Measurements from ENCODE around the gene SOWAHC. TPM values are rescaled to one million over a fixed set of nuclear protein-coding genes. Genes with fewer than 3 reads are reported as not detected.

Gene SOWAHC
- total RNA-seq, 1 experiment from 2014 or later = 18.6 TPM

DNA sequence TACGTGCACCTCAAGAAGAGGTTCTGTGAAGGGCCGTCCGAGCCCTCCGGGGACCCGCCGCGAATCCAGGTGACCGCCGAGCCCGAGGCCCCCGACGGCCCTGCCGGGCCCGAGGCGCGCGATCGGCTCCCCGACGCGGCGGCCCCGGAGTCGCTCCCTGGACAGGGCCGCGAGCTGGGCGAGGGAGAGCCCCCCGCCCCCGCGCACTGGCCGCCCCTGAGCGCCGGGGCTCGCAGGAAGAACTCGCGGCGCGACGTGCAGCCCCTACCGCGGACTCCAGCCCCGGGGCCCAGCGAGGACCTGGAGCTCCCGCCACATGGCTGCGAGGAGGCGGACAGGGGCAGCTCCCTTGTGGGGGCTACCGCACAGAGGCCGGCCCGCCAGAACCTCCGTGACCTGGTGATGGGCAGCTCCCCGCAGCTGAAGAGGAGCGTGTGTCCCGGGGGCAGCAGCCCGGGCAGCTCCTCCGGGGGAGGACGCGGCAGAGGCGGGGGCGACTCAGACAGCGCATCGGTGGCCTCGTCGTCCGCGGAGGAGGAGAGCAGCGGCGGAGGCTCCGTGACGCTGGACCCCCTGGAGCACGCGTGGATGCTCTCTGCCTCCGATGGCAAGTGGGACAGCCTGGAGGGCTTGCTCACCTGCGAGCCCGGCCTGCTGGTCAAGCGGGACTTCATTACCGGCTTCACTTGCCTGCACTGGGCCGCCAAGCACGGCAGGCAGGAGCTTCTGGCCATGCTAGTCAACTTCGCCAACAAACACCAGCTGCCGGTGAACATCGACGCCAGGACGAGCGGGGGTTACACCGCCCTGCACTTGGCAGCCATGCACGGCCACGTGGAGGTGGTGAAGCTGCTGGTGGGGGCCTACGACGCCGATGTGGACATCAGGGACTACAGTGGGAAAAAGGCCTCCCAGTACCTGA lies 812 bp downstream of the SOWAHC start (continued):
- TF ChIP-seq CBFB (CRISPR knock-in tag; IDR thresholded peaks at IDR 0.05; ENCODE audit: low read depth) = no peak
- TF ChIP-seq GRHL2 (CRISPR knock-in tag; IDR thresholded peaks at IDR 0.05; ENCODE audit: insufficient replicate concordance, severe bottlenecking) = no peak
- TF ChIP-seq FOXJ3 (CRISPR knock-in tag; IDR thresholded peaks at IDR 0.05; ENCODE audit: borderline replicate concordance) = no peak
- peak; percentile 81; the same call in 1 of the 2 replicates for TF ChIP-seq SMAD3 (CRISPR knock-in tag; IDR thresholded peaks at IDR 0.05; ENCODE audit: borderline replicate concordance)
- 0 out of 2 replicates have a peak, but pooled peaks have one; percentile 33 for TF ChIP-seq RELA (CRISPR knock-in tag; IDR thresholded peaks at IDR 0.05; ENCODE audit: borderline replicate concordance)
- no peak for TF ChIP-seq ZNF396 (CRISPR knock-in tag; IDR thresholded peaks at IDR 0.05; ENCODE audit: borderline replicate concordance)
- TF ChIP-seq, protein P1, sequence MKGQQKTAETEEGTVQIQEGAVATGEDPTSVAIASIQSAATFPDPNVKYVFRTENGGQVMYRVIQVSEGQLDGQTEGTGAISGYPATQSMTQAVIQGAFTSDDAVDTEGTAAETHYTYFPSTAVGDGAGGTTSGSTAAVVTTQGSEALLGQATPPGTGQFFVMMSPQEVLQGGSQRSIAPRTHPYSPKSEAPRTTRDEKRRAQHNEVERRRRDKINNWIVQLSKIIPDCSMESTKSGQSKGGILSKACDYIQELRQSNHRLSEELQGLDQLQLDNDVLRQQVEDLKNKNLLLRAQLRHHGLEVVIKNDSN (CRISPR knock-in tag; IDR thresholded peaks at IDR 0.05) = peak; percentile 72; the same call in 1 of the 2 replicates
- TF ChIP-seq CREB1 (CRISPR knock-in tag; IDR thresholded peaks at IDR 0.05) = no peak
- TF ChIP-seq FOXK1 (CRISPR knock-in tag; IDR thresholded peaks at IDR 0.05) = peak; percentile 69
- TF ChIP-seq GABPB1 (CRISPR knock-in tag; IDR thresholded peaks at IDR 0.05) = no peak; the same call in none of the 2 replicates
- peak; percentile 81; the same call in 1 of the 2 replicates for TF ChIP-seq ZNF138 (CRISPR knock-in tag; conservative IDR thresholded peaks at IDR 0.05)
- TF ChIP-seq ZNF416 (CRISPR knock-in tag; IDR thresholded peaks at IDR 0.05) = no peak
- peak; percentile 81; the same call in 1 of the 2 replicates for TF ChIP-seq ZNF219 (CRISPR knock-in tag; IDR thresholded peaks at IDR 0.05; ENCODE audit: borderline replicate concordance)
- TF ChIP-seq, protein P2, sequence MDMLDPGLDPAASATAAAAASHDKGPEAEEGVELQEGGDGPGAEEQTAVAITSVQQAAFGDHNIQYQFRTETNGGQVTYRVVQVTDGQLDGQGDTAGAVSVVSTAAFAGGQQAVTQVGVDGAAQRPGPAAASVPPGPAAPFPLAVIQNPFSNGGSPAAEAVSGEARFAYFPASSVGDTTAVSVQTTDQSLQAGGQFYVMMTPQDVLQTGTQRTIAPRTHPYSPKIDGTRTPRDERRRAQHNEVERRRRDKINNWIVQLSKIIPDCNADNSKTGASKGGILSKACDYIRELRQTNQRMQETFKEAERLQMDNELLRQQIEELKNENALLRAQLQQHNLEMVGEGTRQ (CRISPR knock-in tag; IDR thresholded peaks at IDR 0.05) = peak; percentile 41
- TF ChIP-seq SOX15 (CRISPR knock-in tag; IDR thresholded peaks at IDR 0.05) = no peak
- TF ChIP-seq, protein P3, sequence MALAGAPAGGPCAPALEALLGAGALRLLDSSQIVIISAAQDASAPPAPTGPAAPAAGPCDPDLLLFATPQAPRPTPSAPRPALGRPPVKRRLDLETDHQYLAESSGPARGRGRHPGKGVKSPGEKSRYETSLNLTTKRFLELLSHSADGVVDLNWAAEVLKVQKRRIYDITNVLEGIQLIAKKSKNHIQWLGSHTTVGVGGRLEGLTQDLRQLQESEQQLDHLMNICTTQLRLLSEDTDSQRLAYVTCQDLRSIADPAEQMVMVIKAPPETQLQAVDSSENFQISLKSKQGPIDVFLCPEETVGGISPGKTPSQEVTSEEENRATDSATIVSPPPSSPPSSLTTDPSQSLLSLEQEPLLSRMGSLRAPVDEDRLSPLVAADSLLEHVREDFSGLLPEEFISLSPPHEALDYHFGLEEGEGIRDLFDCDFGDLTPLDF (CRISPR knock-in tag; IDR thresholded peaks at IDR 0.05) = no peak
- TF ChIP-seq ELF4 (CRISPR knock-in tag; IDR thresholded peaks at IDR 0.05; ENCODE audit: low read depth) = no peak
- no peak for TF ChIP-seq SP1 (CRISPR knock-in tag; conservative IDR thresholded peaks at IDR 0.05)
- TF ChIP-seq, protein P4, sequence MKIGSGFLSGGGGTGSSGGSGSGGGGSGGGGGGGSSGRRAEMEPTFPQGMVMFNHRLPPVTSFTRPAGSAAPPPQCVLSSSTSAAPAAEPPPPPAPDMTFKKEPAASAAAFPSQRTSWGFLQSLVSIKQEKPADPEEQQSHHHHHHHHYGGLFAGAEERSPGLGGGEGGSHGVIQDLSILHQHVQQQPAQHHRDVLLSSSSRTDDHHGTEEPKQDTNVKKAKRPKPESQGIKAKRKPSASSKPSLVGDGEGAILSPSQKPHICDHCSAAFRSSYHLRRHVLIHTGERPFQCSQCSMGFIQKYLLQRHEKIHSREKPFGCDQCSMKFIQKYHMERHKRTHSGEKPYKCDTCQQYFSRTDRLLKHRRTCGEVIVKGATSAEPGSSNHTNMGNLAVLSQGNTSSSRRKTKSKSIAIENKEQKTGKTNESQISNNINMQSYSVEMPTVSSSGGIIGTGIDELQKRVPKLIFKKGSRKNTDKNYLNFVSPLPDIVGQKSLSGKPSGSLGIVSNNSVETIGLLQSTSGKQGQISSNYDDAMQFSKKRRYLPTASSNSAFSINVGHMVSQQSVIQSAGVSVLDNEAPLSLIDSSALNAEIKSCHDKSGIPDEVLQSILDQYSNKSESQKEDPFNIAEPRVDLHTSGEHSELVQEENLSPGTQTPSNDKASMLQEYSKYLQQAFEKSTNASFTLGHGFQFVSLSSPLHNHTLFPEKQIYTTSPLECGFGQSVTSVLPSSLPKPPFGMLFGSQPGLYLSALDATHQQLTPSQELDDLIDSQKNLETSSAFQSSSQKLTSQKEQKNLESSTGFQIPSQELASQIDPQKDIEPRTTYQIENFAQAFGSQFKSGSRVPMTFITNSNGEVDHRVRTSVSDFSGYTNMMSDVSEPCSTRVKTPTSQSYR (CRISPR knock-in tag; IDR thresholded peaks at IDR 0.05) = peak; percentile 87; the same call in 1 of the 2 replicates
- TF ChIP-seq NR2C2 (CRISPR knock-in tag; IDR thresholded peaks at IDR 0.05) = 0 out of 2 replicates have a peak, but pooled peaks have one; percentile 41
- TF ChIP-seq, protein P5, sequence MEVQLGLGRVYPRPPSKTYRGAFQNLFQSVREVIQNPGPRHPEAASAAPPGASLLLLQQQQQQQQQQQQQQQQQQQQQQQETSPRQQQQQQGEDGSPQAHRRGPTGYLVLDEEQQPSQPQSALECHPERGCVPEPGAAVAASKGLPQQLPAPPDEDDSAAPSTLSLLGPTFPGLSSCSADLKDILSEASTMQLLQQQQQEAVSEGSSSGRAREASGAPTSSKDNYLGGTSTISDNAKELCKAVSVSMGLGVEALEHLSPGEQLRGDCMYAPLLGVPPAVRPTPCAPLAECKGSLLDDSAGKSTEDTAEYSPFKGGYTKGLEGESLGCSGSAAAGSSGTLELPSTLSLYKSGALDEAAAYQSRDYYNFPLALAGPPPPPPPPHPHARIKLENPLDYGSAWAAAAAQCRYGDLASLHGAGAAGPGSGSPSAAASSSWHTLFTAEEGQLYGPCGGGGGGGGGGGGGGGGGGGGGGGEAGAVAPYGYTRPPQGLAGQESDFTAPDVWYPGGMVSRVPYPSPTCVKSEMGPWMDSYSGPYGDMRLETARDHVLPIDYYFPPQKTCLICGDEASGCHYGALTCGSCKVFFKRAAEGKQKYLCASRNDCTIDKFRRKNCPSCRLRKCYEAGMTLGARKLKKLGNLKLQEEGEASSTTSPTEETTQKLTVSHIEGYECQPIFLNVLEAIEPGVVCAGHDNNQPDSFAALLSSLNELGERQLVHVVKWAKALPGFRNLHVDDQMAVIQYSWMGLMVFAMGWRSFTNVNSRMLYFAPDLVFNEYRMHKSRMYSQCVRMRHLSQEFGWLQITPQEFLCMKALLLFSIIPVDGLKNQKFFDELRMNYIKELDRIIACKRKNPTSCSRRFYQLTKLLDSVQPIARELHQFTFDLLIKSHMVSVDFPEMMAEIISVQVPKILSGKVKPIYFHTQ (CRISPR knock-in tag; IDR thresholded peaks at IDR 0.05) = no peak
- TF ChIP-seq, protein P6, sequence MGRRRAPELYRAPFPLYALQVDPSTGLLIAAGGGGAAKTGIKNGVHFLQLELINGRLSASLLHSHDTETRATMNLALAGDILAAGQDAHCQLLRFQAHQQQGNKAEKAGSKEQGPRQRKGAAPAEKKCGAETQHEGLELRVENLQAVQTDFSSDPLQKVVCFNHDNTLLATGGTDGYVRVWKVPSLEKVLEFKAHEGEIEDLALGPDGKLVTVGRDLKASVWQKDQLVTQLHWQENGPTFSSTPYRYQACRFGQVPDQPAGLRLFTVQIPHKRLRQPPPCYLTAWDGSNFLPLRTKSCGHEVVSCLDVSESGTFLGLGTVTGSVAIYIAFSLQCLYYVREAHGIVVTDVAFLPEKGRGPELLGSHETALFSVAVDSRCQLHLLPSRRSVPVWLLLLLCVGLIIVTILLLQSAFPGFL (CRISPR knock-in tag; IDR thresholded peaks at IDR 0.05; ENCODE audit: borderline replicate concordance) = peak; percentile 79; the same call in 1 of the 2 replicates
- TF ChIP-seq, protein P7, sequence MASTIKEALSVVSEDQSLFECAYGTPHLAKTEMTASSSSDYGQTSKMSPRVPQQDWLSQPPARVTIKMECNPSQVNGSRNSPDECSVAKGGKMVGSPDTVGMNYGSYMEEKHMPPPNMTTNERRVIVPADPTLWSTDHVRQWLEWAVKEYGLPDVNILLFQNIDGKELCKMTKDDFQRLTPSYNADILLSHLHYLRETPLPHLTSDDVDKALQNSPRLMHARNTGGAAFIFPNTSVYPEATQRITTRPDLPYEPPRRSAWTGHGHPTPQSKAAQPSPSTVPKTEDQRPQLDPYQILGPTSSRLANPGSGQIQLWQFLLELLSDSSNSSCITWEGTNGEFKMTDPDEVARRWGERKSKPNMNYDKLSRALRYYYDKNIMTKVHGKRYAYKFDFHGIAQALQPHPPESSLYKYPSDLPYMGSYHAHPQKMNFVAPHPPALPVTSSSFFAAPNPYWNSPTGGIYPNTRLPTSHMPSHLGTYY (CRISPR knock-in tag; IDR thresholded peaks at IDR 0.05) = no peak
- TF ChIP-seq ETV6 (CRISPR knock-in tag; IDR thresholded peaks at IDR 0.05) = peak; percentile 59; the same call in 1 of the 2 replicates
- TF ChIP-seq, protein P8, sequence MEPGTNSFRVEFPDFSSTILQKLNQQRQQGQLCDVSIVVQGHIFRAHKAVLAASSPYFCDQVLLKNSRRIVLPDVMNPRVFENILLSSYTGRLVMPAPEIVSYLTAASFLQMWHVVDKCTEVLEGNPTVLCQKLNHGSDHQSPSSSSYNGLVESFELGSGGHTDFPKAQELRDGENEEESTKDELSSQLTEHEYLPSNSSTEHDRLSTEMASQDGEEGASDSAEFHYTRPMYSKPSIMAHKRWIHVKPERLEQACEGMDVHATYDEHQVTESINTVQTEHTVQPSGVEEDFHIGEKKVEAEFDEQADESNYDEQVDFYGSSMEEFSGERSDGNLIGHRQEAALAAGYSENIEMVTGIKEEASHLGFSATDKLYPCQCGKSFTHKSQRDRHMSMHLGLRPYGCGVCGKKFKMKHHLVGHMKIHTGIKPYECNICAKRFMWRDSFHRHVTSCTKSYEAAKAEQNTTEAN (CRISPR knock-in tag; IDR thresholded peaks at IDR 0.05) = peak; percentile 90
- TF ChIP-seq SMAD4 (CRISPR knock-in tag; IDR thresholded peaks at IDR 0.05) = no peak

All from WTC11 (cell line).